Stimulated activated naive CD8-positive, alpha-beta T cell treated with anti-CD3 and anti-CD28 coated beads, Interleukin-15, Interleukin-2, amounts not matched to agents 100 ng/mL and 50 ng/mL, for 24 hours (primary cell): ENCODE data around the gene GSG1.
"Not testable (repeated sequence)": the region's sequence is repeated elsewhere in the genome, so short reads cannot be mapped to it uniquely, and the experiment has no call there.

Experiments used
- H3K27ac Mint-ChIP-seq: one replicate; pipeline ENCODE4 v1.8.0; 2021; ENCODE audit warnings: mild to moderate bottlenecking, mixed read lengths
- H3K27me3 Mint-ChIP-seq: one replicate; pipeline ENCODE4 v1.8.0; 2021; ENCODE audit warnings: mixed read lengths
- H3K36me3 Mint-ChIP-seq: one replicate; pipeline ENCODE4 v1.8.0; 2021; ENCODE audit warnings: low read depth, mixed read lengths
- H3K4me1 Mint-ChIP-seq: one replicate; pipeline ENCODE4 v1.8.0; 2021; ENCODE audit warnings: low read depth, mixed read lengths
- H3K4me3 Mint-ChIP-seq: one replicate; pipeline ENCODE4 v1.8.0; 2021; ENCODE audit warnings: mild to moderate bottlenecking, mixed read lengths
- H3K9me3 Mint-ChIP-seq: one replicate; pipeline ENCODE4 v1.8.0; 2021; ENCODE audit warnings: mixed read lengths

The GSG1 gene

DNA sequence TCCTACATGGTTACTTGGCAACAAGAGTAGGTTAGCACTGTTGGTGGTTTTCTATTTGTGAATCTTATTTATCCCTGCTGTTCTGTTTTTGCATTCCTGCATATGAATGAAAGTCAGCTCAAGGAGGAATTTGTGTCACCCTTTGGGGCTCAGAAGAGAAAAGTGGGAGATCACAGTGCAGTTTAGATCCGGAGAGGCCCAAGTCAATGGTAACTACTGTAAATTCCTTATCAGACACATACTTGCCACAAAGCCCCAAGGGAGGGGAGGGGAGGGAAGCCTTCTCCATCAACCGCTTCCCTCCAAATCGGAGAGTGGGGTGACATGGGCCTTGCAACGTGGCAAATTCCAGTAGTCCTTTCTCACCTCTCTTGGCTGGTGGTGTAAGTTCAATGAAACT, 15.0 kb downstream of the GSG1 start:
- Mint-ChIP-seq H3K36me3 (peaks cover 14% of the 10 kb centered on the region), H3K27me3 (no peaks in the 10 kb centered on the region), H3K9me3 (no peaks in the 10 kb centered on the region), H3K4me1 (peaks cover 6% of the 10 kb centered on the region), H3K4me3 (no peak overlapping the region), H3K27ac (no peak overlapping the region)

GRCh38 chr12:13087766-13088165, 15.7 kb downstream of the GSG1 start:
- H3K27ac Mint-ChIP-seq = no peak overlapping the region
- H3K4me3 Mint-ChIP-seq = no peak overlapping the region
- H3K9me3 Mint-ChIP-seq = no peaks in the 10 kb centered on the region
- peaks cover 6% of the 10 kb centered on the region for H3K4me1 Mint-ChIP-seq
- no peaks in the 10 kb centered on the region for H3K27me3 Mint-ChIP-seq
- H3K36me3 Mint-ChIP-seq = peaks cover 14% of the 10 kb centered on the region

GRCh38 chr12:13085968-13086686, 17.3 kb downstream of the GSG1 start:
- Mint-ChIP-seq H3K27me3 (no peaks in the 10 kb centered on the region), H3K9me3 (no peaks in the 10 kb centered on the region), H3K36me3 (peaks cover 15% of the 10 kb centered on the region), H3K27ac (no peak overlapping the region), H3K4me3 (no peak overlapping the region), H3K4me1 (peaks cover 6% of the 10 kb centered on the region)

- Mint-ChIP-seq H3K4me1 (peaks cover 6% of the 10 kb centered on the region), H3K27ac (no peak overlapping the region), H3K36me3 (peaks cover 26% of the 10 kb centered on the region), H3K9me3 (no peaks in the 10 kb centered on the region), H3K27me3 (no peaks in the 10 kb centered on the region), H3K4me3 (no peak overlapping the region)
These were observed 18.4 kb downstream of the GSG1 start for GRCh38 chr12:13084898-13085640.

DNA sequence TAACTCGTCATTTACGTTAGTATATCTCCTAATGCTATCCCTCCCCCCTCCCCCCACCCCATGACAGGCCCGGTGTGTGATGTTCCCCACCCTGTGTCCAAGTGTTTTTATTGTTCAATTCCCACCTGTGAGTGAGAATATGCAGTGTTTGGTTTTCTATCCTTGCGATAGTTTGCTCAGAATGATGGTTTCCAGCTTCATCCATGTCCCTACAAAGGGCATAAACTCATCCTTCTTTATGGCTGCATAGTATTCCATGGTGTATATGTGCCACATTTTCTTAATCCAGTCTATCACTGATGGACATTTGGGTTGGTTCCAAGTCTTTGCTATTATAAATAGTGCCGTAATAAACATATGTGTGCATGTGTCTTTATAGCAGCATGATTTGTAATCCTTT, 19.8 kb downstream of the GSG1 start:
- H3K9me3 Mint-ChIP-seq, H3K27me3 Mint-ChIP-seq, H3K4me3 Mint-ChIP-seq, H3K4me1 Mint-ChIP-seq, H3K27ac Mint-ChIP-seq: not testable (repeated sequence)
- peaks cover 34% of the 10 kb centered on the region for H3K36me3 Mint-ChIP-seq

GRCh38 chr12:13082861-13083260, 20.6 kb downstream of the GSG1 start:
- no peaks in the 10 kb centered on the region for H3K9me3 Mint-ChIP-seq
- H3K27ac Mint-ChIP-seq = no peak overlapping the region
- no peaks in the 10 kb centered on the region for H3K27me3 Mint-ChIP-seq
- H3K36me3 Mint-ChIP-seq = peaks cover 34% of the 10 kb centered on the region
- peaks cover 6% of the 10 kb centered on the region for H3K4me1 Mint-ChIP-seq
- H3K4me3 Mint-ChIP-seq = no peak overlapping the region

DNA sequence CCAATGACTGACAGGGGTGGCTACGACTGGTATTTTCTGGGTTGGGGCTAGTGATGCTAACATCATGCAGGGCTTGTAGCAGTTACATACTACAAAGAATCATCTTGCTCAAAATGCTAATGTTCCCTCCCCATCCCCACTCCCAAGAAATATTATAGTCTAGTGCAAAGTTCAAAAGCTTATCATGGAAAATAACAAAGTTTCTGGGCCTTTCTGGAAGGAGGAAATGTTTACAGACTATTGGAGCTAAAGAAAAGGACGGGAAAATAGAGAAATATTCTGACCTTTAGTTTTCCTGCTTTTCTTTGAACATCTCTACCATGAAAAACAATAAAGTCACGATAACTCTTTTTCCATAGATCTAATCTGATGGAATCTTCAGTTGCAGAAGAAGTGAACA, 23.2 kb downstream of the GSG1 start:
- Mint-ChIP-seq H3K36me3 (peaks cover 36% of the 10 kb centered on the region), H3K4me1 (peaks cover 1% of the 10 kb centered on the region), H3K27me3 (no peaks in the 10 kb centered on the region), H3K4me3 (no peak overlapping the region), H3K27ac (no peak overlapping the region), H3K9me3 (no peaks in the 10 kb centered on the region)

- Mint-ChIP-seq H3K27ac (no peak overlapping the region), H3K36me3 (peaks cover 31% of the 10 kb centered on the region), H3K9me3 (no peaks in the 10 kb centered on the region), H3K4me1 (no peaks in the 10 kb centered on the region), H3K4me3 (no peak overlapping the region), H3K27me3 (no peaks in the 10 kb centered on the region)
These were observed 24.0 kb downstream of the GSG1 start for GRCh38 chr12:13079440-13079906.

DNA sequence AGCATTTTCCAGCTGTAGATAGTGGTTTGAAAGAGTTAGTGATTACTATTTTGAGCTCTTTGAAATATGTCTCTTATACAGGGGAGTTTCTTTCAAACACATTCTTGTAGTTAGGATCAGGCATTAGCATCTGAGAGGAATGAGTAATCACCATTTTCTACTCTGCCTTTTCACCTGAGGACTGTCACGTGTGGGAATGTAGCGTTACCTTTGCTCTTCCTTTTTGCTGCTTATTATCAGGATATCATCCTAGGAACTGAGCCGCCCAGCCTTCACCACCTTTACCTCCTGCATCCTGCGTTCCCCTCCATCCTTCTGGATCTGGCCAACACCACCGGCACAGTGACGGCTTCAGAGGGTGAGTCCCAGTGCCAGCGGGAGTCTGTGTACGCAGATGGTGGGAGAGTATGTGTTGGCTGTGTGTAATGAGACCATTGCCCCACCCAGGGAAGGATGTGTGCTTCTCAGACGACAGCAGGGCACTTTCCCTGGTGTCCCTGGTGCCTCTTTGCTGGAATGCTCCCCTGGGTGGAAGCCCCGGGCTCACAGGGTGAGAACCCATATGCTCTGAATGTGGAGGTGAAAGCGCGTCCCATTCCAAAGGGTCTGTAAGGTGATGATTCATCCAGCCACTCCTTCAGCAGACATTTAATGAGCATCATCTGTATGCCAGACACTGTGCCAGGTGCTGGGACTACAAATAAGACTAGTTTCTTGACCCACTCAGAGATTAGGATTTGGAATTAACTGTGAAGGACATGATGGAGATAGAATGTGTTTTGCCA, 27.5 kb downstream of the GSG1 start:
- Mint-ChIP-seq H3K27me3 (no peaks in the 10 kb centered on the region), H3K4me1 (no peaks in the 10 kb centered on the region), H3K9me3 (no peaks in the 10 kb centered on the region), H3K4me3 (no peak overlapping the region), H3K27ac (no peak overlapping the region), H3K36me3 (peaks cover 45% of the 10 kb centered on the region)

DNA sequence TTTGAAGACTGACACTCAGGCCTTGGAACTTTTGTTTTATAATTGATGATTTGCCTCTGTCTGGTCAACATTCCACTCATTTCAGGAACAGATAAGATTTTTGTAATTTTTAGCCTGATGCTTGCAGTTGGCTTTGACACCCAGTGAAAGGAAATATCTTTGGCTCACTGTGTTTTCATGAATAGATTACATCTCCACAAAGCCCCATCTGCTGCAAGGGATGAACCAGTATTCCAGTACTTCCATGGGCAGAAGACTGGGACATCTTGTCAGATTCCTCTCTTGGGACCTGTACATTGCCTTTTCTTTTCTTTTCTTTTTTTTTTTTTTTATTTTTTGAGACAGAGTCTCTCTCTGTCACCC, 28.4 kb downstream of the GSG1 start:
- H3K36me3 Mint-ChIP-seq = peaks cover 41% of the 10 kb centered on the region
- no peak overlapping the region for H3K27ac Mint-ChIP-seq
- H3K9me3 Mint-ChIP-seq = no peaks in the 10 kb centered on the region
- no peak overlapping the region for H3K4me3 Mint-ChIP-seq
- no peaks in the 10 kb centered on the region for H3K4me1 Mint-ChIP-seq
- H3K27me3 Mint-ChIP-seq = no peaks in the 10 kb centered on the region

- Mint-ChIP-seq H3K27me3 (no peaks in the 10 kb centered on the region), H3K4me1 (no peaks in the 10 kb centered on the region), H3K27ac (no peak overlapping the region), H3K36me3 (peaks cover 41% of the 10 kb centered on the region), H3K9me3 (no peaks in the 10 kb centered on the region), H3K4me3 (no peak overlapping the region)
These were observed 28.9 kb downstream of the GSG1 start for GRCh38 chr12:13074396-13075117.

- Mint-ChIP-seq H3K27me3 (no peaks in the 10 kb centered on the region), H3K4me3 (no peak overlapping the region), H3K9me3 (no peaks in the 10 kb centered on the region), H3K27ac (no peak overlapping the region), H3K4me1 (no peaks in the 10 kb centered on the region), H3K36me3 (peaks cover 47% of the 10 kb centered on the region)
These were observed 30.3 kb downstream of the GSG1 start for GRCh38 chr12:13073173-13073572.

GRCh38 chr12:13071305-13072280, 31.9 kb downstream of the GSG1 start:
- H3K4me3 Mint-ChIP-seq = no peak overlapping the region
- H3K36me3 Mint-ChIP-seq = peaks cover 57% of the 10 kb centered on the region
- no peaks in the 10 kb centered on the region for H3K9me3 Mint-ChIP-seq

GRCh38 chr12:13069380-13069779, 34.1 kb downstream of the GSG1 start:
- H3K27ac Mint-ChIP-seq = no peak overlapping the region
- H3K4me1 Mint-ChIP-seq = no peaks in the 10 kb centered on the region
- H3K36me3 Mint-ChIP-seq = peaks cover 50% of the 10 kb centered on the region
- no peaks in the 10 kb centered on the region for H3K9me3 Mint-ChIP-seq
- no peak overlapping the region for H3K4me3 Mint-ChIP-seq
- no peaks in the 10 kb centered on the region for H3K27me3 Mint-ChIP-seq

More at GRCh38 chr12:13071305-13072280, 31.9 kb downstream of the GSG1 start:
- no peaks in the 10 kb centered on the region for H3K27me3 Mint-ChIP-seq
- H3K27ac Mint-ChIP-seq = no peak overlapping the region
- H3K4me1 Mint-ChIP-seq = no peaks in the 10 kb centered on the region
